HG02623 (cell line): Measurements from ENCODE around the gene GAL3ST2.
"Not testable (repeated sequence)": the region's sequence is repeated elsewhere in the genome, so short reads cannot be mapped to it uniquely, and the experiment has no call there.

ENCODE experiments used
- ATAC-seq: cut with Tn5 transposase; IDR thresholded peaks from one replicate; pipeline ENCODE4 v1.9.1; 2021; ENCODE audit warnings: moderate library complexity; ENCODE audit not compliant: unreplicated experiment

GAL3ST2 gene

GRCh38 chr2:241746084-241746483 is 30.5 kb upstream of the GAL3ST2 start:
- ATAC-seq, result no peak

DNA sequence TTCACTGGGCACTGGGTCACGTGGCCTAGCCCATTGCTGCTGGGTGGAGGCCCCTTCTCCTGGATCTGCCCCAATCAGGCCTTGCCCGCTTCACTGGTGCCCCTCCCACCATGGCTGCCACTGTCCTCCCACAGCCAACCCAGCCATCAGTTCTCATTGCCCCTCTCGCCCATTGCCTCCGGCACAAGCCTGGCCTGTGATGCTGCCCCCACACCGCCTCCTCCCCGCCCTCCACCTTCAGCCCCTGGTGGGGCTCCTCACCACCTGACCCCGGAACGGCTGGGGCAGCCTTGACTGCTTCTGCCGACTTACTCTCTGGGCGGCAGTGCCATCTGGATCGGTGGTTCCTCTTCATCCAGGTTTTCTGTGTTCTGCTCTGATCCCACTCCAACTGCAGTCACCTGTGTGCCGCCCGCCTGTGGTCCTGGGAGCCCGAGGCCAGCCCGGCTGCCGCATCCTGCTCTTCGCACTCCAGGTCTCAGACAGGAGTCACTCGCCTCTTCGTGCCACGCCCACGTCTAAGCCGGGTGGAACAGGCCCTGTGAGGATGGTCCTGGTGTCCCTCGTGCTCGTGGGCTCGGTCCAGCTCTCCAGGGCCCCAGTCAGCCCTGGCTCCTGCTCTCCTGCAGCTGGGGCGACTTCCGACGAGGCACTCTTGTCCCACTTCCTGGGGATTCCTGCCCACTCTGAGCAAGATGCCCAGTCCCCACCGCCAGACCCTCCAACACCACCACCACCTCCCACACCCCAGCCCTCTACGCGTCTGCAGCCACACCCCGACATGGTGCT is 28.0 kb upstream of the GAL3ST2 start:
- no peak for ATAC-seq

- ATAC-seq, result no peak
Measured at GRCh38 chr2:241750076-241750840, 26.4 kb upstream of the GAL3ST2 start.

- no peak for ATAC-seq
Measured at GRCh38 chr2:241751152-241751551, 25.5 kb upstream of the GAL3ST2 start.

DNA sequence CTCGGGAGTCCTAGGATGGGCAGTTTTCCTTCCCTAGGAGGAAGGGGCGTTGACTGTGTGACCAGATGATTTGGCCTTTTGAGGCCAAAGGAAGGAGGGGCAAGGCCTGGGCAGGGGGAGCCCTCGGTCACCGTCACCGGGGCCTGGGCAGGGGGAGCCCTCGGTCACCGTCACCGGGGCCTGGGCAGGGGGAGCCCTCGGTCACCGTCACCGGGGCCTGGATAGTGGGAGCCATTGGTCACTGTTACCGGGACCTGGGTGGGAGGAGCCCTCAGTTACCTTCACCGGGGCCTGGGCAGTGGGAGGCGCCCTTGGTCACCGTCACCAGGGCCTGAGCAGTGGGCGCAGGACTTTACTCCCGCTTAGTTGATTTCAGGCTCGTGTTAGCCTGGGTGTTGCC is 24.8 kb upstream of the GAL3ST2 start:
- no peak for ATAC-seq

DNA sequence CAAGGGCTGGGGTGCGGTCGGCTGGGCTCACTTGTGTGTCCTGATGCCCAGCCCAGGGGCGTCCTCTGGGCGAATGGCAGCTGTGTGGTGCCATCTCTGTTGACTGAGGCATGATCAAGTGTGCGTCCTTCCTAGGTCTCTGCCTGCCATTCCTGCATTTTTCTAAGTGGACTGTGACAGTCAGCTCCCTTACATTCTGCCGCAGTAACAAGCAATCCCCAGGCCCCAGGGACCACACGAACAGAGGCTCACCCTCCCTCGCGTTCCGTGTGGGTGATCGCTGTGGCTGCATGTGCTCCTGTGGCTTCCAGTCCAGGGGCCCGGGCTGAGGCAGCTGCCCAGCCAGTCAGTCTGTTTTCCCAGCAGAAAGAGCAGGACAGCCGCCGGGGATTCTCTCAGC is 24.4 kb upstream of the GAL3ST2 start:
- no peak for ATAC-seq

DNA sequence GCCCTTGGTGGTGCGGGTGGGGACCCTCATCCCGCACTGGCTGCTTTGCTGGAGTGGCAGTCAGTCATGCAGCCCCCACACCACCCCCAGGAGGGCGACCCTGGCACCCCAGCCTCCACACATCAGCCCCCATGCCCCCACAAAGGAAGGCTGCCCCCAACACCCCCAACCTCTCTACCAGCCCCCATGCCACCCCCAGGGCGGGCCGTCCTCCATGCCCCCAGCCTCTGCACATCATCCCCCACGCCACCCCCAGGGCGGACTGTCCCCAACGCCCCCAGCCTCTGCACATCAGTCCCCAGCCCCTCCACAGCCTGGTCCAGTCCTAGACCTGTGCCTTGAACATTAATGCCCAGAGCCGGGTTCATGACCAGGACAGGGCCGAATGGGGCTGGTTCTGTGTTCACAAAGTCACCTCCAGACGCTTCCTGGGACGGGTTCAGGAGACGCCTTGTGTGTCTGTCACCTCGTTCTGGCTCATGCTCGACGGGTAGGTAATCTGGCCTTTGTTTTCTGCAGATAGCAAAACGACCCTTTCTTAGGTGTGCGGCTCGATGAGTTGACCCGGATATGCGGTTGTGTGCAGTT is 23.8 kb upstream of the GAL3ST2 start:
- no peak for ATAC-seq

GRCh38 chr2:241753493-241753892 is 23.1 kb upstream of the GAL3ST2 start:
- ATAC-seq, result no peak

DNA sequence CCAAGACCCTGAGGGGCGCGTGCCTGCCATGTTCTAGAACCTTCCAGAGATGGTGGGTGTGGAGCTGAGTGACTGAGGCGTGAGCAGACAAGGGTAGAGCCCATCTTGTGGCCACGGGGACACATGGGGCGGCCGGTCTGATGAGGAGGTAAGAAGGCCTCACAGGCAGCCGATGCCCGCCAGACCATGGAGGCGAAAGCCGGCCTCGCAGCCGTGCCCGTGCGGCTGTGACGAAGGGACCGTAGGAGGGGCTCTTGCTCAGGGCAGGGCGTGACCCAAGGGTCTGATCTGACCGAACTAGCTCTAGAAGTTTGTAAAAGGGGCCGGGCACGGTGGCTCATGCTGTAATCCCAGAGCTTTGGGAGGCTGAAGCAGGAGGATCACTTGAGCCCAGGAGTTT is 22.6 kb upstream of the GAL3ST2 start:
- no peak for ATAC-seq

GRCh38 chr2:241755166-241755565 is 21.5 kb upstream of the GAL3ST2 start:
- no peak for ATAC-seq

DNA sequence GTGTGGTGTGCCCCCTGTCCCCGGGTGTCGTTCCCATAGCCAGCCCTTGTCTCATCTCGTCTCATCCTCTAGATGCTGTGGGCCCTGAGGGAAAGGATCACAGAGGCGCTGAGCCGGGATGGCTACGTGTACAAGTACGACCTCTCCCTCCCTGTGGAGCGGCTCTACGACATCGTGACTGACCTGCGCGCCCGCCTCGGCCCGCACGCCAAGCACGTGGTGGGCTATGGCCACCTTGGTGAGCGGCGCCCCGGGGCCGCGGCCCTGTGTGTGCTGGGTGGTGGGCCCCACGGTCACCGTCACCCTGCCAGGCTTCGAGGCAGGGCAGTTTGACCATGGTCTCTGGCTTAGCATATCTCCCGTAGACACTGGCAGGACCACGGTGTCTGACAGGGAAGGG is 20.8 kb upstream of the GAL3ST2 start:
- ATAC-seq, result no peak

DNA sequence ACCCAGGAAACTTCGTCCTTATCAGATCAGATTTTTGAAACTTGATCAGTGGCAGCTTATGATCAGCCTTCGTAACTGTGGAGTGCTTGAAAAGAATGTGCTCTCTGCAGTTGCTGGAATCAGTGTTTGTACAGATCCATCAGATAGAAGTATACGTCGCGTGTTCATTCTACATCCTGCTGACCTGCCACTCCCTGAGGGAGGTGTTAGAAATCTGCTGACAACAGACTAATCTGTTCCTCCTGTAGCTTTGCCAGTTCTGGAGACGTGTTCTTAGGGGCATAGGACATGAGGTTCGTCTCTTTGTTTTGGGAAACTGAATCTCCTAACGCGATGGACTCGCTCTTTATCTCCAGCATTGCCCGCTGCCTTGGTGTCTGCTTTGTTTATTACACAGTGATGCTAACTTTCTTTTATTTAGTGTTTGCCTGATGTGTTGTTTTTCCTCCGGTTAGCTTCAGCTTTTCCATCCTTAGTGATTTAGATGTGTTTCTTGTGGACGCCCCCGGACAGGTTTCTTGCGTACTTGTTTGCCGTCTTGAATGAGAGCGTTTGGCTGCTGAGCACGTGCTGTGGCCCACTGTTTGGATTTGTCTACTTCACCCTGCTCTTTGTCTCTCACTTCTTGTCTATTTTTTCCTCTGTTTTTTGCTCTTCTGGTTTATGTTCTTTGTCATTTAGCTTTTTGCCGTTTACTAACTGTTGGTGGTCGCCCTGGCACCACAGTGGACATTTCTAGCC is 17.4 kb upstream of the GAL3ST2 start:
- no peak for ATAC-seq

- ATAC-seq, result not testable (repeated sequence)
Measured at GRCh38 chr2:241759893-241760292, 16.7 kb upstream of the GAL3ST2 start.

GRCh38 chr2:241760301-241760771 is 16.3 kb upstream of the GAL3ST2 start:
- ATAC-seq, result no peak

- no peak for ATAC-seq
Measured at GRCh38 chr2:241762321-241762932, 14.2 kb upstream of the GAL3ST2 start.

GRCh38 chr2:241762933-241763369 is 13.7 kb upstream of the GAL3ST2 start:
- ATAC-seq, result no peak

DNA sequence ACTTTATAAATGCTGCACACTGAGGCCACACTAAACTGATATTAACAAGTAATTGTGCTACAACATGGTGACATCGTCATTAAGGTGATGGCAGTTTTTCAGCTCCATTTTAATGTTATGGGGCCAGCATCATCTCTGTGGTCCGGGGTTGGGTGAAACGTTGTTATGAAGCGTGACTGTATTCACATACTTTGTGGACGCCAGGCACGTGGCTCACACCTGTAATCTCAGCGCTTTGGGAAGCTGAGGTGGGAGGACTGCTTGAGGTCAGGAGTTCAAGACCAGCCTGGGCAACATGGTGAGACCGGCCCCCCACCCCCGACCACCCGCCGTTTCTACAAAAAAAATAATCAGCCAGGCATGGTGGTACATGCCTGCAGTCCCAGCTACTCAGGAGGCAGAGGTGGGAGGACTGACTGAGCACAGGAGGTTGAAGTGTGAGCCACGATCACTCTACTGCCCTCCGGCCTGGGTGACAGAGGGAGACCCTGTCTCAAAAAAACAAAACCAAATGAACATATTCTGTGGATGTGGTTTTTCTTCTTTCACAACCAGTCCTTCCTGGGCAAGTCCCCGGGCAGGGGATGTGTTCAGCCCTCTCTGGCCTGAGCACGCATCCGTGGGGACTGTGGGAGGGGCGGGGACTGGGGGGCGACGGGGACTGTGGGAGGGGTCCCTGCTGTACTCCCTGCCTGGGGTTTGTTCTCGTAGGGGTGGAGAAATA is 12.9 kb upstream of the GAL3ST2 start:
- no peak for ATAC-seq

DNA sequence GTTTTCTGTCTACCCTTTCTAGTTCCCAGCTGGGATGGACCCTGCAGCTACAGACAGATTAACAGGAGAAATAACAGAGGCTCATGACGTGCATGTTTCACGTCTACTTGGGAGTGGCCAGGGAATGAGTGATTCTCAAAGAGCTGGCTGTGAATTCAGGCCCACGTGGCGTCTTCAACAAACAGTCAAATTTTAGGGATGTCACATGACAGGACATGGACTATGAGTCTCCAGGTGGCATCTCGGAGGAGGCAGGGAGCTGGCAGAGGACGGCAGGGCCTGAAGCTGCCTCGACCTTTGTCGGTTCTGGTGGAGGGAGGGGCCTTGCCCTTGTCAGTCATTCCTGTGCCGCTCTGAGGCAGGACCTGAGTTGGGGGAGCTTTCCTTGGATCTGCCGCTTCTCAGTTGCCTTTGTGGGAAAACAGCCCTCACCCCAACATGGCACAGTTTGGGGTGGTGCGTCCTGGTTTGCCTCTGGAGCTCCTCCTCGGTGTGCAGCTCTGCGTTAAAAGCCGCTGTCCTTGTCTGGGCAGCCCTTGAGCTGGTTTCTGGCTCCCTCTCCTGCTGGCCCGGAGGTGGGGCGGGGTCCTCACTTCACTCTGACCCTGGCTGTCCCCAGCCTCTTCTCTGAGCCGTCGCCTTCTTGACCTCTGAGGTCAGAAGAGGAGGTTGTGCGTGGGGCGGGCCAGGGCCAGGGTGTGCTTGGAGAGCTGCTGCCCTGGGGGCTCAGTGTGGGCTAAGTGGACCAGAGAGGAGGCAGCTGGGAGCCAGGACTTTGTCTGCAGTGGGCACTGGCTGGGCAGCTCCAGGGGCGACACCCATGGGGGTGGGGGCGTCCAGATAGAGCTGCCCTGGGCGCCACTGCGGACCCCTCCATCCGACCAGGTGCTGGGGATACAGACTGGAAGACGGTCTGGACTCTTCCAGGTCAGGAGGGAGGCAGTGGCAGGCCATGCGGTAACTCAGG is 12.1 kb upstream of the GAL3ST2 start:
- ATAC-seq, result no peak
